Gastroesophageal sphincter (tissue), 4 donors: ENCODE results near the gene SPAG16. TPM values are rescaled to one million over a fixed set of nuclear protein-coding genes. Genes with fewer than 3 reads are reported as not detected.

Experiments used
- ATAC-seq: fragments of 150-250 bp; one replicate; pipeline ENCODE4 v1.9.1; 2016; ENCODE audit warnings: mild to moderate bottlenecking, moderate library complexity
- H3K27ac ChIP-seq, 4 donors: fragments of 200-600 bp; sonication (generic) in 3 of 4; 1 replicate in 3 of 4; 2 replicates in 1 of 4; pipeline ENCODE4 v1.5.1; 2016 to 2019
- H3K27me3 ChIP-seq: fragments of 200-600 bp; sonication (generic); one replicate; pipeline ENCODE4 v1.5.1; 2019
- H3K36me3 ChIP-seq, 2 donors: fragments of 200-600 bp; sonication (generic); one replicate each; pipeline ENCODE4 v1.5.1; 2019; ENCODE audit warnings: control low read depth in 1 of 2
- H3K4me1 ChIP-seq, 3 donors: fragments of 200-600 bp; sonication (generic); 1 replicate in 2 of 3; 2 replicates in 1 of 3; pipeline ENCODE4 v1.5.1; 2016 to 2019; ENCODE audit warnings: control low read depth in 2 of 3
- H3K4me3 ChIP-seq, 2 donors: fragments of 200-600 bp; sonication (generic); one replicate each; pipeline ENCODE4 v1.5.1; 2019; ENCODE audit warnings: mild to moderate bottlenecking in 1 of 2, moderate library complexity in 1 of 2
- H3K9me3 ChIP-seq, 3 donors: fragments of 200-600 bp; sonication (generic); one replicate each; pipeline ENCODE4 v1.5.1; 2017 to 2019; ENCODE audit warnings: control low read depth in 2 of 3
- CTCF ChIP-seq, 4 experiments: fragments of 200-600 bp in 2 of 4; fragments of 450-650 bp in 2 of 4; sonication (generic) in 1 of 4; IDR thresholded peaks; one replicate each; pipeline ENCODE4 v1.5.1; 2017 to 2019; ENCODE audit warnings: antibody characterized with exemption in 4 of 4, mild to moderate bottlenecking in 2 of 4, moderate library complexity in 2 of 4
- EP300 ChIP-seq: sonication (generic); formaldehyde crosslinking; IDR thresholded peaks from one replicate; pipeline ENCODE4 v1.6.1; 2017; ENCODE audit warnings: antibody characterized with exemption, mild to moderate bottlenecking
- POLR2A ChIP-seq, 2 donors: fragments of 450-650 bp; IDR thresholded peaks; one replicate each; pipeline ENCODE4 v1.6.1; 2017; ENCODE audit warnings: antibody characterized with exemption in 2 of 2, mild to moderate bottlenecking in 2 of 2, moderate library complexity in 1 of 2
- POLR2AphosphoS5 ChIP-seq: sonication (generic); formaldehyde crosslinking; IDR thresholded peaks from one replicate; pipeline ENCODE4 v1.6.1; 2017; ENCODE audit warnings: antibody characterized with exemption
- WGBS, 2 donors: methylation state at CpG; one replicate each; pipeline ENCODE4 v1.1.5; 2018; ENCODE audit warnings: low coverage in 1 of 2; 5-methylcytosine and 5-hydroxymethylcytosine counted together
- total RNA-seq, 4 donors: library from RNA; depleted of rRNA; stranded (reverse); fragments of >200 nt; gene quantifications; one replicate each; pipeline ENCODE4 v1.1.0, GENCODE V29; 2016

The SPAG16 gene
- total RNA-seq, 4 donors from 2014 or later: 28.9 to 39.8 (median 36.7) TPM

GRCh38 chr2:213288913-213289700 lies 4.8 kb downstream of the SPAG16 start:
- H3K9me3 ChIP-seq: no peaks in the 10 kb centered on the region
- H3K4me1 ChIP-seq: peaks cover 0 to 25% (median 8%) of the 10 kb centered on the region in 3 donors
- no peak overlapping the region for H3K4me3 ChIP-seq
- no peak for TF ChIP-seq EP300
- no peak for TF ChIP-seq POLR2A (IDR thresholded peaks at IDR 0.05)
- no peak for TF ChIP-seq POLR2AphosphoS5
- H3K27me3 ChIP-seq: no peaks in the 10 kb centered on the region
- no peak for ATAC-seq
- WGBS, 2 donors: 43 to 58% methylated on average over 2 of the region's 2 CpGs
- H3K27ac ChIP-seq: no peak overlapping the region
- no peaks in the 10 kb centered on the region for H3K36me3 ChIP-seq

- Histone ChIP-seq H3K4me3 (no peak overlapping the region), H3K4me1 (peaks cover 0 to 16% (median 4%) of the 10 kb centered on the region in 3 donors), H3K27ac (no peak overlapping the region), H3K36me3 (no peaks in the 10 kb centered on the region), H3K27me3 (no peaks in the 10 kb centered on the region), H3K9me3 (no peaks in the 10 kb centered on the region)
- 71 to 76% methylated on average over 3 of the region's 3 CpGs for WGBS, 2 donors
- TF ChIP-seq POLR2AphosphoS5: no peak
- no peak for TF ChIP-seq EP300
- TF ChIP-seq POLR2A (IDR thresholded peaks at IDR 0.05): no peak
- no peak for TF ChIP-seq CTCF (IDR thresholded peaks at IDR 0.05)
- ATAC-seq: no peak
These were observed 6.2 kb downstream of the SPAG16 start for GRCh38 chr2:213290501-213290900.

- peaks cover 0 to 40% of the 10 kb centered on the region in 2 donors for H3K36me3 ChIP-seq
- H3K4me1 ChIP-seq: no peaks in the 10 kb centered on the region
- H3K9me3 ChIP-seq: no peaks in the 10 kb centered on the region
- ATAC-seq: no peak
- no peak overlapping the region for H3K4me3 ChIP-seq
- no peaks in the 10 kb centered on the region for H3K27me3 ChIP-seq
- 87 to 93% methylated on average over 4 to 5 of the region's 5 CpGs for WGBS, 2 donors
- TF ChIP-seq CTCF (IDR thresholded peaks at IDR 0.05) (no peak), POLR2AphosphoS5 (no peak), EP300 (no peak), POLR2A (IDR thresholded peaks at IDR 0.05) (no peak)
- H3K27ac ChIP-seq: no peak overlapping the region
These were observed 12.0 kb downstream of the SPAG16 start for GRCh38 chr2:213296270-213296669.

- Histone ChIP-seq H3K27ac (no peak overlapping the region), H3K27me3 (no peaks in the 10 kb centered on the region)
- 40 to 70% methylated on average over 1 to 3 of the region's 3 CpGs for WGBS, 2 donors
These were observed 22.2 kb downstream of the SPAG16 start for GRCh38 chr2:213306316-213306942.

More at GRCh38 chr2:213306316-213306942, 22.2 kb downstream of the SPAG16 start:
- Histone ChIP-seq H3K4me3 (no peak overlapping the region), H3K9me3 (peaks cover 0 to 28% (median 6%) of the 10 kb centered on the region in 3 donors), H3K36me3 (peaks cover 0 to 62% of the 10 kb centered on the region in 2 donors), H3K4me1 (peaks cover 0 to 5% (median 0%) of the 10 kb centered on the region in 3 donors)
- no peak for ATAC-seq
- TF ChIP-seq POLR2AphosphoS5 (no peak), CTCF (IDR thresholded peaks at IDR 0.05) (no peak), POLR2A (IDR thresholded peaks at IDR 0.05) (no peak), EP300 (no peak)
